Liver (tissue), 9 donors: ENCODE measurements around the gene CMIP. TPM values are rescaled to one million over a fixed set of nuclear protein-coding genes. Genes with fewer than 3 reads are reported as not detected.

ENCODE experiments used
- DNase-seq: peaks from one replicate; pipeline ENCODE4 v3.0.0-alpha.2; 2017; ENCODE audit warnings: low spot score
- H3K27ac ChIP-seq, 2 donors: one replicate each; pipeline ENCODE4 v1.7.0; 2013; ENCODE audit warnings: inconsistent platforms in 2 of 2, low read length in 2 of 2, control low read depth in 1 of 2, low read depth in 1 of 2, mild to moderate bottlenecking in 1 of 2
- H3K27me3 ChIP-seq, 4 donors: one replicate each; pipeline versions ENCODE4 v1.6.1 to v1.7.0; 2013; ENCODE audit warnings: low read length in 3 of 4, inconsistent platforms in 1 of 4, mild to moderate bottlenecking in 1 of 4, moderate library complexity in 1 of 4; ENCODE audit not compliant: control insufficient read depth in 4 of 4, insufficient read depth in 4 of 4
- H3K36me3 ChIP-seq, 4 donors: one replicate each; pipeline versions ENCODE4 v1.6.1 to v1.7.0; 2013; ENCODE audit warnings: low read length in 3 of 4, mild to moderate bottlenecking in 3 of 4, low read depth in 1 of 4, moderate library complexity in 1 of 4; ENCODE audit not compliant: control insufficient read depth in 4 of 4, insufficient read depth in 3 of 4
- H3K4me1 ChIP-seq, 4 donors: one replicate each; pipeline versions ENCODE4 v1.6.1 to v1.7.0; 2013; ENCODE audit warnings: low read length in 3 of 4, mild to moderate bottlenecking in 3 of 4, moderate library complexity in 1 of 4; ENCODE audit not compliant: control insufficient read depth in 4 of 4, insufficient read depth in 4 of 4
- H3K4me3 ChIP-seq, 3 donors: one replicate each; pipeline versions ENCODE4 v1.6.1 to v1.7.0; 2013; ENCODE audit warnings: low read length in 3 of 3, control low read depth in 1 of 3, low read depth in 1 of 3, mild to moderate bottlenecking in 1 of 3
- H3K9ac ChIP-seq, 2 donors: one replicate each; pipeline ENCODE4 v1.7.0; 2013; ENCODE audit warnings: low read length in 2 of 2, mild to moderate bottlenecking in 2 of 2, moderate library complexity in 2 of 2, control low read depth in 1 of 2, low read depth in 1 of 2
- H3K9me3 ChIP-seq, 4 donors: one replicate each; pipeline versions ENCODE4 v1.6.1 to v1.7.0; 2013; ENCODE audit warnings: low read length in 3 of 4; ENCODE audit not compliant: control insufficient read depth in 4 of 4
- EGR1 ChIP-seq, 2 donors: IDR thresholded peaks; 2 replicates each; pipeline ENCODE4 v1.6.1; 2016 to 2018; ENCODE audit warnings: antibody characterized with exemption in 2 of 2, low read depth in 2 of 2
- HNF4A ChIP-seq, 2 donors: conservative IDR thresholded peaks; 2 replicates each; pipeline ENCODE4 v1.6.1; 2016; ENCODE audit warnings: antibody characterized with exemption in 2 of 2, mild to moderate bottlenecking in 2 of 2
- HNF4G ChIP-seq: IDR thresholded peaks from 2 replicates; pipeline ENCODE4 v1.6.1; 2016; ENCODE audit warnings: antibody characterized with exemption
- NR2F2 ChIP-seq: IDR thresholded peaks from 2 replicates; pipeline ENCODE4 v1.6.1; 2016; ENCODE audit warnings: antibody characterized with exemption
- RXRA ChIP-seq, 2 donors: IDR thresholded peaks; 2 replicates each; pipeline ENCODE4 v1.6.1; 2017 to 2018; ENCODE audit warnings: antibody characterized with exemption in 2 of 2, mild to moderate bottlenecking in 1 of 2
- SP1 ChIP-seq: IDR thresholded peaks from 2 replicates; pipeline ENCODE4 v1.6.1; 2018; ENCODE audit warnings: antibody characterized with exemption, mild to moderate bottlenecking
- TAF1 ChIP-seq: conservative IDR thresholded peaks from 2 replicates; pipeline ENCODE4 v1.6.1; 2016; ENCODE audit warnings: antibody characterized with exemption, mild to moderate bottlenecking
- WGBS: extraction: QIAGEN DNeasy Blood & Tissue Kit; methylation state at CpG from one replicate; pipeline ENCODE4 v1.1.7; 2013; 5-methylcytosine and 5-hydroxymethylcytosine counted together
- polyA plus RNA-seq, 2 donors: library from polyadenylated mRNA; stranded (reverse) in 1 of 2; unstranded in 1 of 2; fragments of 200-250 nt in 1 of 2; fragments of >200 nt in 1 of 2; fragmentation: Nextera tagmentation in 1 of 2; extraction: Ambion mirVana in 1 of 2; gene quantifications; one replicate each; pipeline versions ENCODE4 v1.2.1 to v1.2.3, GENCODE V29; 2013 to 2015
- total RNA-seq, 2 donors: library from RNA; depleted of rRNA; stranded (reverse); fragments of >200 nt; gene quantifications; one replicate each; pipeline ENCODE4 v1.2.3, GENCODE V29; 2014
- TF ChIP-seq, protein P1 (sequence below): IDR thresholded peaks from 2 replicates; pipeline ENCODE4 v1.6.1; 2016; ENCODE audit warnings: antibody characterized with exemption
- donor health status: healthy.
- donor health status: healthy.
- donor health status: healthy.
- donor health status: healthy.
- donor health status: healthy.

Gene CMIP
- total and polyA plus RNA-seq, 4 donors: 1.7 to 15.6 (median 10.1) TPM

DNA sequence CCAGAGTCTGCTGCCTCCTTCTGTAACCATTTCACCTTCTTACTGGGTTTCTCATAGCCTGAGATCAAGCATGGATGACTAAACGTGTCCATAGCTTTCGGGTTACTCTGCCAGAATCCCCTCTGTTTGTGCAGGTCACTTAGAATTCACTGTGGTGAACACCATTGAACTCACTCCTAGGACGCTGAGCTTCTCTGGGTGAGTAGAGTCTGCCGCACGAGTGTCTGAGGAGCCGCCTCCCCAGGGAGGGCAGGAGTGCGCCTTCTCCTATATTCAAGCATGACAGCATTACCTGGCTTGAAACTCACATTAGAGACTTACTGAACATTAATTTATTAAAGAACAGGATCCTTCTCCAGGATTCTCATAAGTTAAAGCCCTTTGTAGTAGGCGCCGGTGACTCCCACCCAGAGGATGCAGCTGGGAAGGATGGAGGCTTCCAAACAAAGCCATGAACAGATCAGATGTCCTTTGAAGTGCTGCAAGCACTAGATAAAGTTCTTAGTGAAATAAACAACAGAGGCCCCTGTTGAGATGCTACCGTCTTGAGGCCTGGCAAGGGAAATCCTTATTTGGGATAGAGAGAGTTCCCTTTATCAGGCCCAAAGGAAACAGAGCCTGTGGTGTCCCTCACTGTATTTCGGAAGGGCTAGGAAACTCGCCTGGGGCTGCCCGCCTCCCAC, 189.9 kb downstream of the CMIP start:
- H3K9ac ChIP-seq: no peak overlapping the region
- H3K9me3 ChIP-seq: no peaks in the 10 kb centered on the region
- no peak for DNase-seq
- 72% methylated on average over 13 of the region's 13 CpGs for WGBS
- H3K4me1 ChIP-seq: peaks cover 19 to 47% (median 39%) of the 10 kb centered on the region in 4 donors
- H3K4me3 ChIP-seq: no peak overlapping the region
- H3K27ac ChIP-seq: peak overlapping the region; percentile 26 to 35
- H3K36me3 ChIP-seq: peaks cover 0 to 2% (median 0%) of the 10 kb centered on the region in 4 donors
- no peak for TF ChIP-seq TAF1
- TF ChIP-seq NR2F2: peak; percentile 10
- H3K27me3 ChIP-seq: no peaks in the 10 kb centered on the region

DNA sequence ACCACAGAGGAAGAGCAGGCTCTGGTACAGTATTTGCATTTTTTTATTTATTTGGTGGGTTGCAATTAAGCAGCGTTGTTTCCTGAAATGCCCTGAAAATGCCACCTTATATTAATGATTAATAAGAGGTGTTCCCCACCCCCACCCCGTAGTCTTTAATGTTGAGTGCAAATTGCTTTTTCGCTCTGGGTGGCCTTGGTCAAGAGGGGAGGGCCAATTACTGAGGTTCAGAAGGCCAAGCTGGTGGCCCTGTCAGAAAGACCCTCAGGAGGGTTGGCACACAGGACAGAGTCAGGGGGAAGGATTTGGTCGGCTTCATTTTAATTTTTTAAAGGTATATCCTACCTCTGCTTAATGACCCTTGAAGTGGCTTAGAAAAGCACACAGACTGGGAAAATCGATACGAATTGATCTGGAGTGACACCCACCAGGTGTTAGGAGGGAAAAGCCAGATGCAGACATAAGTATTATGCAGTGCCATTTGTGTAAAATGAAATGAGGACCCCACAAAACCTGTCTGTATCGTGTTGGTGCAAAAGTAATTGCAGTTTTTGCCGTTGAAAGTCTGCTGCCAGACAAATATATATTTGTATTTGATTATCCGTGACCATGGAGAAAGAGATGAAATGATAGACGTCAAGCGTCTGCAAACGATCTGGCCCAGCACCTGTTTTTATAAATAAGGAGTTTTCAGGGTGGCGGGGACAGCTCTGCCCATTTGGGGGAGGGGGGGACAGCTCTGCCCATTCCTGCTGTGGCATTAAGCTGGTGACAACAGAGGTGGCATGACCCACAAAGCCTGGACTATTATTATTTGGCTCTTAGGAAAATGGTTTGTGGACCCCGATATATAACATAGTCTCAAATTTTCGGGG, 190.7 kb downstream of the CMIP start:
- H3K4me3 ChIP-seq: no peak overlapping the region
- H3K27ac ChIP-seq: peak overlapping the region in 1 of 2 donors; percentile 26
- no peak overlapping the region for H3K9ac ChIP-seq
- no peaks in the 10 kb centered on the region for H3K27me3 ChIP-seq
- H3K36me3 ChIP-seq: peaks cover 0 to 2% (median 0%) of the 10 kb centered on the region in 4 donors
- no peaks in the 10 kb centered on the region for H3K9me3 ChIP-seq
- WGBS: 56% methylated on average over 15 of the region's 15 CpGs
- peaks cover 19 to 47% (median 39%) of the 10 kb centered on the region in 4 donors for H3K4me1 ChIP-seq
- TF ChIP-seq SP1: peak; percentile 9
- TF ChIP-seq HNF4G: no peak
- TF ChIP-seq, protein P1, sequence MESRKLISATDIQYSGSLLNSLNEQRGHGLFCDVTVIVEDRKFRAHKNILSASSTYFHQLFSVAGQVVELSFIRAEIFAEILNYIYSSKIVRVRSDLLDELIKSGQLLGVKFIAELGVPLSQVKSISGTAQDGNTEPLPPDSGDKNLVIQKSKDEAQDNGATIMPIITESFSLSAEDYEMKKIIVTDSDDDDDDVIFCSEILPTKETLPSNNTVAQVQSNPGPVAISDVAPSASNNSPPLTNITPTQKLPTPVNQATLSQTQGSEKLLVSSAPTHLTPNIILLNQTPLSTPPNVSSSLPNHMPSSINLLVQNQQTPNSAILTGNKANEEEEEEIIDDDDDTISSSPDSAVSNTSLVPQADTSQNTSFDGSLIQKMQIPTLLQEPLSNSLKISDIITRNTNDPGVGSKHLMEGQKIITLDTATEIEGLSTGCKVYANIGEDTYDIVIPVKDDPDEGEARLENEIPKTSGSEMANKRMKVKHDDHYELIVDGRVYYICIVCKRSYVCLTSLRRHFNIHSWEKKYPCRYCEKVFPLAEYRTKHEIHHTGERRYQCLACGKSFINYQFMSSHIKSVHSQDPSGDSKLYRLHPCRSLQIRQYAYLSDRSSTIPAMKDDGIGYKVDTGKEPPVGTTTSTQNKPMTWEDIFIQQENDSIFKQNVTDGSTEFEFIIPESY: no peak
- no peak for TF ChIP-seq TAF1
- DNase-seq: no peak

DNA sequence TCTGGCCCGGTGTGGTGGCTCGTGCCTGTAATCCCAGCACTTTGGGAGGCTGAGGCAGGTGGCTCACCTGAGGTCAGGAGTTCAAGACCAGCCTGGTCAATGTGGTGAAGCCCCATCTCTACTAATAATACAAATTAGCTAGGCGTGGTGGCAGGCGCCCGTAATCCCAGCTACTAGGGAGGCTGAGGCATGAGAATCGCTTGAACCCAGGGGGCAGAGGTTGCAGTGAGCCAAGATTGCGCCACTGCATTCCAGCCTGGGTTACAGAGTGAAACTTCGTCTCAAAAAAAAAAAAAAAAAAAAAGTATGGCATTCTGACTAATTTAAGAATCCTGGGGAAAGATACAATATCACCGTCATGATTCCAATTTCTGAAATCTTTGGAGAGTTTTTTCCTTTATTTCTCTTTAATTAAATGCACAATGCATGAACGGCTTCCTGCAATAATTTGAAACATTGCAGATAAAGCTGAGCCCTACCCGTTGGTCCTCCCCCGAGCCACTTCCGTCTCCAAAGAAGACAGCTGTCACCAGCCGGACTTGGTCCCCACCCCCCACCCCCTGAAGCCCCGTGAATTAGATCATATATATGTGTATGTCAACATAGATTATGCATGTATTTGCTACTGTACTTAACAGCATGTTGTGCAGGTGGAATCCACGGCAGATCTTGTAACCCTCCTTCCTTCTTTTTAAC, 191.8 kb downstream of the CMIP start:
- no peak for DNase-seq
- H3K27me3 ChIP-seq: no peaks in the 10 kb centered on the region
- no peaks in the 10 kb centered on the region for H3K9me3 ChIP-seq
- peaks cover 0 to 2% (median 0%) of the 10 kb centered on the region in 4 donors for H3K36me3 ChIP-seq
- WGBS: 68% methylated on average over 16 of the region's 16 CpGs
- TF ChIP-seq RXRA (IDR thresholded peaks at IDR 0.05) (peak; percentile 9 to 24), EGR1 (IDR thresholded peaks at IDR 0.05; ENCODE audit: low read depth in 2 of 2) (no peak), NR2F2 (peak; percentile 33), HNF4A (conservative IDR thresholded peaks at IDR 0.05) (peak; percentile 52 to 72)
- peaks cover 19 to 47% (median 39%) of the 10 kb centered on the region in 4 donors for H3K4me1 ChIP-seq
- H3K4me3 ChIP-seq: no peak overlapping the region
- no peak overlapping the region for H3K27ac ChIP-seq
- H3K9ac ChIP-seq: no peak overlapping the region
